NCI-H446 (cell line): ENCODE results near the gene IP6K2.

Source experiments
- DNase-seq, 2 experiments: peaks; one replicate each; lab custom pipeline; 2025; lab: John Stamatoyannopoulos, UW

IP6K2 gene

DNA sequence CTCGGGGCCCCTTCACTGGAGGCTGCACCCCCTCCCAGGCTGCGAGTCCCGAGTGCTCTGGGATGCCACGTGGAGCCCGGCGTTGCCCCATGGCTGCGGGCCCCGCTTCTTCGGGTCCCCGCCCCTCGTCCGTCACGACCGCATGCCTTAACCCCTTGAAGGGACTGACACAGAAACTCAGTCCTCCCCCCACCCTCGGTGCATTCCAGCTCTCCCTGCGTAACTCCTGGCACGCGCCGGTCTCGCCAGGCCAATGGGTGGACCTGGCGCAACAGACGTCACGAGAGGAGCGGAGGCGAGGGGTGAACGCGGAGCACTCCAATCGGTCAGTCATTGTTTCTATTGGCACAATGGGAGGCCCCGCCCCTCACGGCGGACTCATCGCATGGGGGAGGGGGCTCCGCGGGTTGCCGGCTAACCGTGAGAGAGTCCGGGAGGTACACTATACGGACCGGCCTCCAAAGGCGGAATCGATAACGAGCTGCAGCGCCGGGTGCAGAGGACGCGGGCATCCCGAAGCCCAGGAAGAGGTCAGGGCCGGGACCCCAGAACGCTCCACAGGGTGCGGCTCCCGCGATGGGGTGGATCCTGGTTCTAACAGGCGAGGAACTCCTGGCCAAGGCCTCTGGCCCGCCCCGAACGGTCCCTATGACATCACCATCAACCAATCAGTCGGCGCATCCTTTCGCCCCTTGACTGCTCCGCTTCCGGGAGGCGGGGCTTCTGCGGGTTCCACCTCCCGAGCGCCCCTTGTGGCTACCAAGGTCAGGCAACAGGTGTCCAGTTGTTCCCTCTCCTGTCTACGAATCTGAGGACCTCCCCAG, 53.3 kb downstream of the IP6K2 start:
- DNase-seq: peak; percentile 40 to 70

DNA sequence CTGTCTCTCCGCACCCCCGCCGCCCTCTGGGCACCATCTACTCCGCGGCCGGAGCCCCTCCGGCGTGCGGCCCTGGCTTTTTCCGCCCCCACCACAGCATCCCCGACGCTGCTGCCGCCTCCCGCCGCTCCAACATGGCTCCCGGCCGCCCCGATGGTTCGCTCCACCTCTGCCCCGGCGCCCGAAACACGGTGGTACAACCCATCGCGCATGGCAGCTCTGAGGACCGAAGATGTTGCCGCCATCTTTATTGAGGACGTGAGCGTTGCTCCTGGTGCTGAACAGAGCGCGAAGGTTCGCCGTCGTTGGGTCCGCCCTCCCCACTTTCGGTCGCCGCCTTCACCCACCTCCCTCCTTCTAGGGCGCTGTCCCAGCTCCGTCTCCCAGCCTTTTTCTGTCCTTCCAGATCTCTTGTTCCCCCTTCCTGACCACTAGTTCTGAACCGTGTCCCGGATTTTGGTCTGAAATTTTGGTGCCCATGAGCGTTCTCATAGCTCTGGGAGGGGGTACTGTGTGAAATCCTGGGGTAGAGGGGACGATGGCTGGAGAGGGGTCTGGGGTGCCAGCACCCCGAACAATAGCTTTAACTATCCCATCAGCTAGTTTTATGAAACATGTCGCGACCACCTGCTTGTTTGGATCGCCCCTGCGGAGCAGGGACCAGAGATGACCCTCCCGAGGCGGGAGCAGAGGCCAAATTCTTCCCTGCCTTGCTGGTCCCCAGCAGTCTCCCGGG, 54.1 kb downstream of the IP6K2 start, which contains the start of gene CELSR3:
TSS of gene CELSR3 (minus strand) at position 134 of the 736 bp plus-strand sequence. CDS start 252 bp downstream, outside the sequence.
- peak; percentile 25 to 74 for DNase-seq

DNA sequence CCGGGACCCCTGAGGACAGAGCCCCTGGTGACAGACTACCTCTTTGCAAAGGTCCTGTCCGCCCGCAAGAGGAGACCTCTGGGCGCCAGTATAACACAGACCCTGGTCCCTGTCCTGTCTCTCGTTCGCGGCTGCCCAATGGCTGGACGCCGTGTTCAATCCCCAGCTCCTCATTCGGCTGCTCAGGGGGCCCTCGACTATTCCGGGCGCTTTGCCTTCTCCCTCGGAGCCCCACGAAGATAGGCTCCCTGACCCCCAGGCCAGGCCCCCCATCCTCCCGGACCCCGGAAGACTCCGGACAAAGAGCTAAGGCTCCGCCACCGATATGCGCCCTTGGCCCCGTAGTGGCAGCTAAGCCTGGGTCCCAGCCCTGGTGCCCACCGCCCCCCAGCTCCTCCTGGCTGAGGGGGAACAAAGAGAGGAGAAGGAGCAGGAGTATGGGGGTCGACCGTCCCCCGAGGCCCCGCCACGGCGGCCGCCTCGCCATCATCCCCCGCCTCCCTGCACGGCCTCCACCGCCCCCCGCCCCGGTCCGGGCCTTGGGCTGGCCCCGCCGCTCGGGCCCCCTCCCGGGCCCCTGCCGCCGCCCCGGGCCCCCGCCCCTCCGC, 54.8 kb downstream of the IP6K2 start:
- DNase-seq: no peak

DNA sequence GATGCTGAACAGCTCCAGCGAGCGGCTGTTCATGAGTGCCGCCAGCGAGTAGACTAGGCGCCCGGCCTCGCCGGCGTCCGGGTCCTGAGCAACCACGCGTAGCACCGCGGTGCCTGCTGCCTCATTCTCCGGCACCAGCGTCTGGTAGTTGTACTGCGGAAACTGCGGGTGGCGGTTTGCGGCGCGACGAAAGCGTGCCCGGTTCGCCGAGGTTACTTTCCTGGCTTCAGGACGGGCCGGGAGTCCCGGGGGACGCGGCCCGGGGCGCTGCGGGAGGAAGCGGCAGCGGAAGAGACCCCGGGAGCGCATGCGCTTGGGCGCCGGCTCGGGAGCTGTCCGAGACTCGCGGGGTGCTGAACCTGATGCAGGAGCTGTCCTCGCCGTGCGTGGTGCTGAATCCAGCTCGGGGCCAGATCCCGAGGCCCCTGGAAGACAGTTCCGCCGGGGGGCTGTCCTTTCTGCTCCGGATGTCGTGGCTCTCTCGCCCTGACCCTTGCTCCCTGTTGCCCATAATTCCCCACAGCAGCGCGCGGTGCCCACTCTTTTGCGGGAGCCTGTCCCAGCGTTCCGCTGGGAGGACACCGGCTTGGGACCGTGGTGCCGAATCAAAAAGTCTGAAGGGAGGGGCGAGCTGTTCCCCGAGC, 55.4 kb downstream of the IP6K2 start:
- DNase-seq: no peak

DNA sequence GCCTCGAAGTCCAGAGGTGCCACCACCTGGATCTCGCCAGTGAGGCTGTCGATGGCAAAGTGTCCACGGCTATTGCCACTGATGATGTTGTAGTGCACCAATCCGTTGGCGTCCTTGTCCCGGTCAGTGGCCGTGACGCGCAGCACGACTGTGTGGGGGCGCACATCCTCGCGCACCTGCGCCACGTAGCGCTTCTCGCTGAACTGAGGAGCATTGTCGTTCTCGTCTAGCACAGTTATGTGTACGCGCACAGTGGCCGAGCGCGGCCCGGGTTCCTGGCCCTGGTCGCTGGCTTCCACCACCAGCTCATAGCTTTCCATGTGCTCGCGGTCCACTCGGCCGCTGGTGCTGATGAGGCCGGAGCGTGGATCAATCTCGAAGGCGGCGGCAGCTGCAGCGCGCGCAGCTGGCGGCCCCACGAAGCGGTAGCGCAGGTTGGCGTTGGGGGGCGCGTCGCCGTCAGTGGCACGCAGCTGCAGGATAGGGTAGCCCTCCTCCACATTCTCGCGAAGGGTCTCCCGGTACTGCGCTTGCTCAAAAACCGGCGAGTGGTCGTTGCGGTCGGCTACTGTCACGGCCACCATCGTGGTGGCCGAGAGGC, 56.1 kb downstream of the IP6K2 start:
- DNase-seq: no peak

DNA sequence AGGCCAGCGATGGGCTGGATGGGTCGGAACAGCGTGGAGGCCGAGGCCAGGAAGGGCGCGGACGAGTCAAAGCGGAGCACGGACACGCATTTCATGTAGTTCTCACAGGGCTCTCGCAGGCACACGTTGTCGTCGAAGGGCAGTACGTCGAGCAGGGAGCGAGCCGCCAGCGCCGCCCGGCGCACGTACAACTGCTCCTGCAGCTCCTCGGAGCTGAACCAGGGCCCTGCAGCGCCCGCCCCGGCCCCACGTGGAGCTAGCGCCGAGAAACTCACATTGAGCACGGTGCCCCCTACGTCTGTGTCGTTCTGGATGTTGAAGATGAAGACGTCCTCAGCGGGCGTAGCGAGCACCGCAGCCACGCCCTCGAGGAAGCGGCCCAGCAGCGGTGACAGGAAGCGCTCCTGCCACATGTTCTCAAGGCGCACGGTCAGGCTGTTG, 60.2 kb downstream of the IP6K2 start:
- no peak for DNase-seq

DNA sequence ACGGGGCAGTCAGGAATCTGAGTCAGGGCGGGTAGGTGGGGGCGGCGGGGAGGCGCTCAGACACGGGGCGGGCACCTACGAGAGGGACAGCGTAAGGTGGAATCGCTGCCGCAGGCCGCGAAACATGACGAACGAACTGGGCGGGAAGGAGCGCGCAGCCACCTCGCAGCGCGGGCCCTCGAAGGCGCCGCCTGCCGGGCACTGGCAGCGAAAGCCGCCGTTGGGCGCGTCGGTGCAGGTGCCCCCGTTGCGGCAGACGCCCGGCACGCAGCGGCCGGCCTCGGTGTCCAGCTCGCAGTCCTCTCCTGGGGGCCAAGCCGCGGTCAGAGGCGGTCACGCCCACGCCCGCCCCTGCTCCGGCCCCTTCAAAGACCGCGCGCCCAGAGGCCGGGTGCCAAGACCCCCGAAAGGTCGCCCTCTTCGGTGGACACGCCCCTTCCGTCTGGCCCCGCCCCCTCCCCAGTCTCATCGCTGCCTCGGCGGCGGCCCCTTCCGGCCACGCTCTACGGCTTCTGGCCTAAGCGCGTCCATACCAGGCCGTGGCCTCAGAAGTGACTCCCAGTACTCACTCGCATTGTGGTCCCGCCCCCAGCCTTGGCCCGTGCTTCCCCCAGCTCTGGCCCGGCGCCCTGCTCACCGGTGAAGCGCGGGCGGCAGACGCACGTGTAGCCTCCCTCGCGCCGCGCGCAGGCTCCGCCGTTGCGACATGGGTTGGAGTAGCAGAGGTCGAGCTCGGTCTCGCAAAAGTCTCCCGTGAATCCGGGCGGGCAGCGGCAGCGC, 60.8 kb downstream of the IP6K2 start:
- DNase-seq: no peak

DNA sequence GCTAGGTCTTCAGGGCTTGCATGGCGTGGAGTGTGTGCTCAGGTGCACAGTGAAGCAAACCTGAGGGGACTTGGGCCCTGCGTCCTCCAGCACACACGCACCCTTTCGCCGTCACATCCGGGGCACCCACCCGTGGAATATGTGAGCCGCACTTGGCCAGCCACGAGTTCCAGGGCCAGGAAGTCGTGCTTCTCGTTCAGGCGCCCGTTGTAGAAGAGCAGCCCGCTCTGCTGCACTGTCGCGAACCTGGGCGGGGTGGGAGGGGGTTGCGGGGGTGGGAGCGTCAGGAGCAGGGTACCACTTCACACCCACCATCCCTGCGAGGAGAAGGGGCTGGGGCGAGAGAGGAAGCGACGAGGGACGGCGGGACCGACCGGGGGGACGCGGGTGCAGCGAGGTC, 61.4 kb downstream of the IP6K2 start:
- DNase-seq: no peak

DNA sequence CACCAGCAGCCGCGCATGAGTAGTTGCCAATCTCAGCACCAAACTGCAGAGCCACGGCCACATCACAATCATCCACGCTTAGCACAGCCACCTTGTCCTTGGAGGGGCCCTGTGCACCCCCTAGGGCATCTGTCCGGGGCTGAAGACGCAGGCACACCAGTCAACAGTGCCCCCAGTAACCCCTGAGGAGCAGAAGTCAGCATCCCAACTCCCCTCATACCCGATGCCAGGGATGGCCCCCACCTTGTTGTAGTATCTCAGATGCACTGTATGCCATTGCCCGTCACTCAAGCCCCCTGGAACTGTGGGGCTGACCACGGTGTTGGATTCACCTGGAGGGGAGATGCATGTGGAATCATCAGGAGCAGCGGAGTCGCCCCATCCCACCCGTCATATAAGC, 62.0 kb downstream of the IP6K2 start:
- DNase-seq: no peak

DNA sequence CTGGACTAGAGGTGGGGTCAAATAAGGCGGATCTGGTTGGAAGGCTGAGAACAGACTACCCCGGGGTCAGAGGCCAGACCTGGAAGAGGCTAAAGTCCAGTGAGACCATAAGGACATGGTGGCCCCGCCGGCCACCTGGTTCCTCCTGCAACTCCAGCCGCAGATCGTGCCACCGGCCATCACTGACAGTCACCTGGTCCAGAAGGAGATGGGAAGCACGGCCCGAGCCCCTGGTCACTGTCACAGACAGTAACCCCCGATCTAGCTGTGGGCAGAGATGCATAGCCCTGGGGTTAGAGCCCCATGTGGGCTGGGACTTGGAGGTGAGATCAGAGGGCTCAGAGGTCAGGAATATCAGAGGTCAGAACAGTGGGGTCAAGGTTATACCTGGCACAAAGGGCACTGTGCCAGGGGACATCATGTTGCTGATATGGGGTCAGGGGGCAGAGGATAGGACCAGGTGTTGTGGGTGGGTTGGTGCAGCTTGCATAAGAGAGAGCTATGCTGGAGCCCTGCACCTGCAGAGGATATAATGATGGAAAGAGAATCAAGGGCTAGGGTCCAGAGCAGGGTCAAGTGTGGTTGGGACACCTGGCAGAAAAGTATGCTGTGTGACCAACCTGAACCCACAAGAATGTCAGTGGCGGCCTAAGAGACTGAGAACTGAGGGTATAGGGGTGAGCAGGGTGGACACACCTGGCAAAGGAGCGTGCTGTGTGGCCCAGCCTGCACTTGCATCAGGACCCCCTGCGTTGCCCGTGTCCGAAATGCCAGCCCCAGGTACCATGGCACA, 63.9 kb downstream of the IP6K2 start:
- no peak for DNase-seq

DNA sequence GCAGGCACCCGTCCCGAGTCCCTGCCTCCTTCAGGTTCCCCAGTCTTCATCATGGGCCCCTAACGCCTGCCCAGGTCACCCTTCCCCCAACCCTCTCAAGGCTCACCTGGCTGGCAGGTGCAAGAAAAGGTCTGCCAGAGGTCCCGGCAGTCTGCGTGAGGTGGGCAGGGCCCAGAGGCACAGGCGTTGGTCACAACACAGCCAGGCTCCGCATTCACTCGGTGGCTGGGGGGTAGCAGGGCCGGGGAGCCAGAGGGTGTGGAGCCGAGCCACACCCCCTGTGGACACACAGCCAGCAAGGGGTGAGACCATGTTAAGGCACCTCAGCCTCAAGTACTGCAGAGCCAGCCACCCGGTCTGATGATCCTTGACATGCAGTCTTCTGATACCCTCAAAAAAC, 65.2 kb downstream of the IP6K2 start:
- DNase-seq: no peak

DNA sequence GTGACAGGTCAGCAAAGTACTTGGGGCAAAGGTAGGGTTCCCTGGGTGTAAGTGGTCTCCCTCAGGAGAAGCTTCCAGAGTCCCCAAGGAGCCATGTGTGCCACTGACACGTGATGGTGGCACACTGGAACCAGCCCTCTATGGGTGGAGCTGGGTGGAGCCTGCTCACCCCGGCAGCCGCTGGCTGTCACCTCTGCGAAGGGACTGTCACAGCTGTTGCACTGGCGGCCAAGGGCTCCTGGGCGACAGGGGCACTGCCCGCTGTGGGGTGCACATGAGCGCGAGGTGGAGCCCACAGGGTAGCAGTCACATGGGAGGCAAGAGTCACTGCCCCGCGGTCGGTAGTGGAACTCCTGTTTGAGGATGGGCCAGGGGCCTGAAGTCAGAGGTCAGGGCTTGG, 66.3 kb downstream of the IP6K2 start:
- no peak for DNase-seq

DNA sequence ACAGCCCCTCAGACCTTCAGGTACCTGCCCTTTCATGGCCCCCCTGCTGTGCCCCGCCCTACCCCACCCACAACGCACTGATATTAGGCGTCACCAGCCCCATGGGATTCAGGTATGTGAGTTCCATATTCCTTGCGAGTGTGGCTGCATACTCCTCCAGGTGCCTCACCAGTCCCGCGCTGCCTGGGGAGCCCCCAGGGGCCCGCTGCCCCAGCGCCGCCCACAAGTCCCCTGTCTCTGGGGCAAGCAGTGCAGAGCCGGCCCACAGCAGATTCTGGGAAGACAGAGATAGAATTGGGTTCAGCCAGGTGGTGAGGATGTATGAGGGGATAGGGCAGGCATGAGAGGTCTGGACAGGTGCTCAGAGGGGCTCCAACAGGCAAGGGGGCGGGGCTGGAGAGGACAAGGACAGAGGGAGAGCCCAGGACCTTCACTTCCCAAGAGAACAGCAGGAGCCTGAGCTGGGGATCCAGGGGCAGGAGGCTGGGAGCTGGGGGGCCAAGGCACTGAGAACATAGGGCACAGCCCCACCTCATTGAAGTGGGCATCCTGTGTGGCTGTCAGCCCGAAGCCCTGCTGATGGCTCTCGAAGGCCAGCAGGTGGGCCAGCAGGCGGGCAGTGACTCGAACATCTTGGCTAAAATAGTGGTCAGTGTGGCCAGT, 68.7 kb downstream of the IP6K2 start:
- no peak for DNase-seq

DNA sequence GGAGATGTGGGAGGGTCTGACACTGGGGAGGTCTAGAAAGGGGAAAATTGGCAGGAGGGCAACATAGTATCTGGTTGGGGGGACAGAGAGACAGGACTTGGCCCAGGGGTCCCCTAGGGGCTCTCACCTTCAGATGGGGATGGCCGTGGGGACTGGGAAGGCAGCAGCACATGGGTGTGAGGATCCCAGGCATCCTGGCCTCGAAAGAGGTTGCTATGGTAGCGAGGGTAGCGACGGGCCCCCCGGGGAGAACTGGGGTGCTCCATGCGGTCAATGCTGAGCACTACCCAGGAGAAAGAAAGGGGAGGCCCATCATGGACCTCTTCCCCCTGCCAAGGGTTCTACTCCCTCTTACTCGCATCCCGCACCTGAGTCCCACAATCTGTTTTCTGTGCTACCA, 69.3 kb downstream of the IP6K2 start:
- DNase-seq: no peak

DNA sequence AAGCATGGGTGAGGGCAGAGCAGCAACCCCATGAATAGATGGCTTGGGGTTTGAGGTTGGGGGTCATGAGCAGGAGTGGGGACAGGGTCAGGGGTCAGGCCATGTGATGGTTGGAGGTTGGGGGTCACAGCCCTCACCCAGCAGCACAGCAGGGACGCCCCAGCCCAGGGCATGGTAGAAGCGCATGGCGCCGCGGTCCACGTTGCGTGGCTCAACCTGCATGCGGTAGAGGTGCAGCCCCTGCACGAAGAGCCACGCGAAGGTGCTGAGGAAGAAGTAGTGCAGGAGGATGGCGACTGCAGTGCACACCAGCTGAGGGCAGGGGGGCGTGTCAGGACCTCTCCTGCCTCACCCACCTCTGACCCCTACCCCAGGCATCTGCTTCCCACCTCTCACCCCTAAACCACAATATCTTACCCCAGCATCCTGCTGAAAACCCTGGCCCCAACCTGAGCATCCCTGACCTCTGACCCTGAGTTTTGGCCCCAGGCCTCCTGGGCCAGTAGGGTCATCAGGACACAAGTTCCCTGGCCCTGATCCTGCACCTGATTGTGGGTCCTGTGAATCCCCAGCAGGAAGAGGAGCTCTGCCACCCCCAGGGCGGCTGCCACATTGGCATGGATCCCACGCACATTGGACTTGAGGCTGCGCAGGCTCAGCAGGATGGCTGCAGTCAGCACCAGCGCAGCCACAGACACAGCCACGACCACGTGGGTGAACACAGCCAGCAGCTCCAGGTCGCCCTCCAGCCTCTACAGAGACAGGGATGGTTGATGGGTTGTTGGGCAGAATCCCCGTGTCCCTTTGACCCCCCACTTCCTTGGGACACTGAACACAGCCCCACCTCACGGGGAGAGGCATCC, 71.9 kb downstream of the IP6K2 start:
- DNase-seq: no peak

DNA sequence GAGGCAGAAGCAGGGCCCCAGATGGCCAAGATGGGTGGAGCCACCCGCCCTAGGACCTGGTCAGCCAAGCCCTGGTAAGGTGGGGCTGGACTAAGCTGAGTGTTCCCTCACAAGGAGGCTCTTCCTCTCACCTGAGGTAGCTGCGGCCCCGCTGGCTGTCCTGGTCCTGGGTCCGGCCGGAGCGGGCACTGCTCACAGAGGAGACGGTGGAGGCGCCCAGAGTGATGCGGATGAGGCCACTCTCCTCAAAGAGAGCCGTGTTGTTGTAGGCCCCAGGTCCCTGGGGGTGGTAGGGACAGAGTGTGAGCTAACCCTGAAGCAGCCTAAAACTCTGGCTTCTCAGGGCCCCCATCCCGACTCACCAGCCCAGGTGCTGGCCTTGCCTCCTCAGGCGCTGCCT, 74.4 kb downstream of the IP6K2 start:
- DNase-seq: no peak

DNA sequence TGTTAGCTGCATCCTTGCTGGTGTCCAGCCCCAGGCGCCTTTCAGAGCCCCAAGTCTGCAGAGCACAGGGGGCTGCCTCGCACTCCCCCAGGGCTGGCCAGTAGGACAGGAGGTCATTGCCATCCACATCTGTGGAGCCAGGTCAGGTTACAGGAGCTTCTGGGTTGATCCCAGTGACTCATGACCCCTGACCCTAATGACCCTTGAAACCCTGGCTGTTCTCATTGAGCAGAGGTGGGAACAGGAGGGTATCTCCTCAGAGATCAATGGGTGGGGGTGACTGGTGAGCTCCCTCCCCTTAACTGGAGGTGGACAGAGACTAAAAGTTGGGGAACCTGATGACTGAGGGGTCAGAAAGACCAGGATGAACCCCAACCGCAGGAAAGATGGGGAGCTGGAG, 75.6 kb downstream of the IP6K2 start:
- DNase-seq: no peak

DNA sequence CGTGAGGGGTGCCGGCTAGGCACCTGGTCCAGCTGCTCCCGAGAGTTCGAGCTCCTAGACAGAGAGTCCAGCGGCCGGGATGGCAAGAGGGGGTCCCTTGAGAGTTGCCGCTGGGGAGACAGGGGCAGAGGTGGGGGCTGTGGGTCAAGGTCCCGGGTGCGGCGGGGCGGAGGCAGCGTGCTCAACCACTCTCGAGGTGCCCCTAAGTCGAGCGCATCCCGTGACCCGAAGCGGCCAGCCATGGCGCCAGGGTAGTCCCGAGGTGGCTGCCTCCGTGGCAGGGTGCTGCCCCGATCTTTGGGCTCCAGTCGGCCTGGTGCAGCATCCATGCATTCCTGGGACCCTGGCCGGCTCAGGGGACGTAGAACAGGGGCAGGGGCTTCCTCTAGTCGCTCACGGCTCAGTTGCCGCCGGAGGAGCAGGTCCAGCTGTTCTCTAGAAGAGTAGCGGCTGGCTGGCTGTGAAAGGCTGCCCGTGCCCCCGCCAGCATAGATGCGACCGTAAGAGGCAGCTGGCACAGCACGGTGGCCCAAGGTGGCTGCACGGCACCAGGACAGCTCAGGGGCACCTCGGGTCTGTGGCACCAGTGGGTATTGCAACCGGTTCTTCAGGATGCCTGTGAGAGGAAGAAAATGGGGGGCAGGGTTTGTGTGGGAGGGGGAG, 76.9 kb downstream of the IP6K2 start:
- no peak for DNase-seq
